Measurements from ENCODE around the gene EHBP1L1.

GRCh38 chr11:65580031-65580692 lies 4.3 kb downstream of the EHBP1L1 start:
- TF ChIP-seq POLR2A (IDR thresholded peaks at IDR 0.05; ENCODE audit: low read depth, low read length), result no peak
- TF ChIP-seq PAX5 (IDR thresholded peaks at IDR 0.05; ENCODE audit: insufficient read depth, low read length, severe bottlenecking), result no peak
- TF ChIP-seq POLR2AphosphoS5 (IDR thresholded peaks at IDR 0.05; ENCODE audit: low read depth, low read length), result no peak
- no peak for TF ChIP-seq TAF1 (IDR thresholded peaks at IDR 0.05; ENCODE audit: low read depth, low read length)
- no peak for TF ChIP-seq SPI1 (IDR thresholded peaks at IDR 0.05; ENCODE audit: low read depth, low read length)
- no peak for TF ChIP-seq POU2F2 (IDR thresholded peaks at IDR 0.05; ENCODE audit: low read depth, low read length)

All from GM12891 (cell line).